GM12892 (cell line): ENCODE results near the gene PLEKHG3.

Experiments
- POLR2AphosphoS5 ChIP-seq: IDR thresholded peaks from 2 replicates; pipeline ENCODE4 v1.6.1; 2011; ENCODE audit warnings: low read depth, low read length, control low read depth
- TAF1 ChIP-seq: IDR thresholded peaks from 2 replicates; pipeline ENCODE4 v1.6.1; 2011; ENCODE audit warnings: low read depth, mild to moderate bottlenecking, control low read depth, low read length, borderline replicate concordance

- TF ChIP-seq TAF1 = no peak
- TF ChIP-seq POLR2AphosphoS5 = no peak
These were observed 22.2 kb upstream of the PLEKHG3 start for GRCh38 chr14:64681796-64682710.
